ENCODE data around the gene FRMD4A.
"Not testable (repeated sequence)": the region's sequence is repeated elsewhere in the genome, so short reads cannot be mapped to it uniquely, and the experiment has no call there.

The FRMD4A gene

DNA sequence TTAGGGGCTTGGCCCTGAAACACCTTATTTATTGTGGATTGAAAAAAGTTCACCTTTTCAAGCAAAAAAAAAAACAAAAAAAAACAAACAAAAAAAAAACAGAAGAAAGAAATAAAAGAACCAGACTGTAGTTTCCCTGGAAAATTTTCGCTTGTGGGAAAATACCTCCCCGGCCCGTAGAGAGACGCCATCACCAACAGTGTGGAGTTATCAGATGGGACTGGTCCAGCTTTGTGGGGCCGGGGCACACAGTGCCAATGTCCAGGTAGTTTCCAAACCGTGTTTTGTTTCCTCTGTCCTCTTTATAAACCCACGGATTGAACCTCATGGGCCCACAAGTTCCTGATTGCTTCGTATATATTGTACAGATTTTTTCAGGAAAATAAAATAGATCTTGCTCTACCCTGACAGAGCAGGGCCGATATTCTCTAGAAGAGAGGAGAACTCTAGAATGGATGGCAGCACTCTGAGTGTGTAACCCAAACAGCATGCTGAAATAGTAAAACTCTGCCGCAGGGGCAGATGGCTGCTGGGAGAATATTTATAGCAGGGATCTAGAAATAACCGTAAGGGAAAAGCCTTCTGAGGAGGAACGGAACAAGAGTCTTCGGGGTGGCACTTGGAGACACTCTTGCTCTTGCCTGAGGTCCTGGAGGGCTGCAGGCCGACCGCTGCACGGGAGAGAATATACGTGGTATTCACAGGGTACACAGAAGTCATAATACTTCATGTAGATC is 241.0 kb downstream of the FRMD4A start:
- no peak for DNase-seq

GRCh38 chr10:14087566-14087965 is 243.2 kb downstream of the FRMD4A start:
- no peak for DNase-seq

DNA sequence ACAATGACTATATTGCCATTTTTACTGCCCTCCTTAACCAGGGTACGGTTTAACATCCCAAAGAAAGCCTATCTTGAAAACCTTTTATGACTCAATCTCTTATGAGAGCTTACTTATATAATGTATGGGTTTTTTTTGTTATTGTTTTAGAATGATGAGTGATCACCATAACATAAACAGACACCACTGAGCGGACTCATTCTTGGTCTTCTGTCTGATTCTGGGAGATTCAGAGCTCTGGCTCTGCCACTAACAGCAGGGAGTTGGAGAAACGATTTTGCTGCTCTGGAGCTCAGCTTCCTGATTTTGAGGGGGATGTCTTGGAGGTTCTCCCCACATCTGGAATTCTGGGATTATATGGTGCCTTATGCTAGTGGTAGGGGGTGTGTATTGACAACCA is 244.1 kb downstream of the FRMD4A start:
- no peak for DNase-seq

GRCh38 chr10:14084875-14085274 is 245.8 kb downstream of the FRMD4A start:
- DNase-seq: no peak

DNA sequence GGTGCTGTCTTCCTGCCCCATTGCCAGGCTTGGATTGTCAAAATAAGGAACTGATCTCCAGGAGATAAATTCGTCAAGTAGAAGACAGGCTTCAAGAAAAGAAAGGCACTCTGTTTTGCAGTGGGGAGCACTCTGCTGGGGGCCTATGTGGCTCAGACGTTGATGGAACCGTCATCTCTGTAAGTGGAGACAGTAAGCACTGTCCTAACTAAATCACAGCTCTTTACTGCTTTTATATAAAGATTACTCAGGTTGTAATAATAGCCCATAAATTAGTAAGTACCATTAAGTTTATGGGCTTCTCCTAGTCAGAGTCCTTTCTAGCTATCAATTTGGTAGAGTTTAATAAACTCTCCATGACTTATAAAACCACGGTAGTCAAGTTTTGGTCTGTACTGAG is 249.9 kb downstream of the FRMD4A start:
- DNase-seq: no peak

- no peak for DNase-seq
Measured at GRCh38 chr10:14077430-14077829, 253.3 kb downstream of the FRMD4A start.

DNA sequence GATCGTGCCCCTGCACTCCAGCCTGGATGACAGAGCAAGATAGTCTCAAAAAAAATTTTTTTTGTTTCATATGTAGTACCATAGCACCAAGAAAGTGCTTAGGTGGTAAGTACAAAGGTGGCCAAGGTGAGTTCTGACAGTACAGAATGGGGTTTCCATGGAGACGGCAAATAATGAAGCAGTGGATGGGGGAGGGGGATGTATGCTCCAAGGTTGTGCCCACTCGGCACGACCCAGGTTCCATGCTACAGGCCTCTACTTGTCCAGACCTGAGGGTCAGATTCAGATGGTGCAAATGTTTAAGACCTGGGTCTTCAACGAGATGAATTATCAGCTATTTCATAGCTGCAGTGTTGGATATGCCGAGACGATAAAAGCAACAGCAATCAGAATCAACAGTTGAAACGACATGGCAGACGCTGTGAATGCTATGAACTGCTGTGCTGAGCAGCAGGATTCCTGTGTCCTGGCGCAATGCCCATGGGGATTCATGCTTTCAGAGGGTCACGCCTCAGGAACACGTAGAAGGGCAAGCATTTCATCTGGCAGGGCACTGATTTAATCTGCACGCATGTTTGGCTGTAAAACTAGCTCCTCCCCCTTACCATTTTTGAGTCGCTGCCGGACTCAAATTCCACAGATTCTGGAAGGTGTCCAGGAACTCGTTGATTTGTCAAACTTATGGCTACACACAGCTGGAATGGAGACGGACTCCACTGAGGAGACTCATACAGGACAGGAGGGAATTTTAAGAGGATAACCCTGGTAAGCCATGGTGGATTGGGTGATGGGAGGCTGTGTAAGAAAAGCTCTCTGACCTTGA is 256.5 kb downstream of the FRMD4A start:
- no peak for DNase-seq

DNA sequence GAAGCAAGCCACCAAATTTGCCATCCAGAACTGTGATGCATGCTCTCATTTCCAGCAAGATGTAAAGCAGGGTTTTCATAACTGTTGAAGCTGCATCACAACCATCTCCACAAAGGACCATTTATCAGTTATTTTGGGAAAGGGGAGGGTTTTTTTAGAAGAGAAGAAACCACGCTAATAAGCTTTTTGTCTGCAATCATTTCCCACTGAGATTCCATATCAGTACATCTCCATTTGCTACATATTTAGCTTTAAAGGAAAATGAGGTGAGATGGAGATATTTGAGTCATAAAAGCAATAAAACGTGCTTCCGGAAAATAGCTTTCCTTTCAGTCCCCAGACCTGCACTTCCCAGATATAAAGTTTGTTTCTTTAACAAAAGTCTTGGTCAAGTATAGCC is 258.2 kb downstream of the FRMD4A start:
- no peak for DNase-seq

GRCh38 chr10:14071956-14072355 is 258.8 kb downstream of the FRMD4A start:
- no peak for DNase-seq

GRCh38 chr10:14068601-14069250 is 262.0 kb downstream of the FRMD4A start:
- DNase-seq: no peak

DNA sequence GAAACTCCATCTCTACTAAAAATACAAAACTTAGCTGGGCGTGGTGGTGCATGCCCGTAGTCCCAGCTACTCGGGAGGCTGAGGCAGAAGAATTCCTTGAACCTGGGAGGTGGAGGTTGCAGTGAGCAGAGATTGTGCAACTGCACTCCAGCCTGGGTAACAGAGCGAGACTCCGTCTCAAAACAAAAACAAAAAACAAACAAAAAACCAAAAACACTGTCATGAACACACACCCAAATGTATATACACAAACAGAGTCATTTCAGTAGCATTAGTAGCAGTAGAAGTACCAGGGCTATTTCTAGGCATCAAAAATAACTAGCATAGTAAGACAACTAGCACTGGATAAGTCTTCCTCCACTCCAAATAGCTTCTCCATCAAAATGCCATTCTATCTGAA is 263.1 kb downstream of the FRMD4A start:
- not testable (repeated sequence) for DNase-seq

- no peak for DNase-seq
Measured at GRCh38 chr10:14066106-14066505, 264.6 kb downstream of the FRMD4A start.

GRCh38 chr10:14063531-14064285 is 267.0 kb downstream of the FRMD4A start:
- no peak for DNase-seq

DNA sequence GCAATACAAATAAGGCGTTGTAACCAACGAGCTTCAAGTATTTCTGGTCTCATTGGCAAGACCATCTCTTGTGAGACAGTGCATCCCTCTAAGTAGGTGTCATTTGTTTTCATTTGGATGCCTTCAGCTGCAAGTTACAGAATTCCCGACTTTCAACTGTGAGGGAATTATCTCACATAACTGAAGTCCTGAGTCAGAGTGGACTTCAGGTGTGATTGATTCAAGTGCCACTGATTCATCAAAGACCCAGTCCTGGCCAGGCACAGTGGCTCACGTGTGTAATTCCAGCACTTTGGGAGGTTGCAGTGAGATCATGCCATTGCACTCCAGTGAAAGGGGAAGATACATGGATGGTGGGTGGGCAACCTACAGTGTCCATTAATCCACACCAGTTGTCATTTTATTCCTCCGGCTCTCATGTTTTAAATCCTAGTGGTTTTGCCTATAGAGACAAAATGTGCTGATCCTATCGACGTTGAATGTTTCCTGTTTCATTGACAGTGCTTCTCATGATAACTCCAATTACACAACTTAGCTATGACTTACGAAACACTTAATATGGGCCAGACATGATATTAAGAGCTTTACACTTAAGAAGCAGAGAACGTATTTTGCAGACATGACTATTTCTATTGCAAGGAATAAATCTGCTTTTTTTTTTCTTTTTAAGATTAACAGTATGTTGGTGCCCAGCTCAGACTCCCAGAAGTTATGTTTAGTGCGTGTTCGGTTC is 268.0 kb downstream of the FRMD4A start:
- DNase-seq: no peak

GRCh38 chr10:14060320-14061070 is 270.2 kb downstream of the FRMD4A start:
- no peak for DNase-seq

DNA sequence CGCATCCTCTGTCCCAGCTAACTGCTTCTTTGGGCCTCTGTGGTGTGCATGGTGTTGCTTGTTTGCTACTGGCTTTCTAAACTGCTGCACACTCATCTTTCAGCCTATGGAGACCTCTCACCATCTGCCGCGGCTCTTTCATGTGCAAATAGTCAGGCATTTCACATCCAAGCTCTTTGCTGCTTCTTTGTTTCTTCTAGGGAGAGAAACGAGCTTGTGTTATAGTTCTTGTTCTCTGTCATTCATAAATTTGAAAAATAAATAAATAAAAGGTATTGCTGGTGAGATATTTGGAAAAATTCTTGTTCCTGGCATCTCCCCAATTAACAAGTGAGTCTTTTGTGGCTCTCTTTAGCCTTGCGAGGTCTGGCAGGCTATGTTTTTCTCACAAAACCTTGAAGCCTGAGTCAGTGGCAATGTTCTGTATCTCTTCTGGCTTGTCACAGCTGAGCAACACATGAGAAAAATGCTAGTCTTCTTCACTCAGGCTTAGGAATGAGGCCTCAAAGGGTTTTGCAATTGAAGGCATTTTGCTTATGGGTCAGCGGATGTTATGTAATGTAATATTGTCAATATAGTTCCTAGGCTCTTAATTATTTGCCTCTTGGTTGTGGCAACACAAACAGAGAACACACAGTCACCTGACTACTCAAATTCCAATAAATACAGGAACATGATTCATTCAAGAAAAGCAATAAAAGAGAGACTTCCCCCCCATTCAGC is 274.0 kb downstream of the FRMD4A start:
- no peak for DNase-seq

- no peak for DNase-seq
Measured at GRCh38 chr10:14052931-14053330, 277.8 kb downstream of the FRMD4A start.

DNA sequence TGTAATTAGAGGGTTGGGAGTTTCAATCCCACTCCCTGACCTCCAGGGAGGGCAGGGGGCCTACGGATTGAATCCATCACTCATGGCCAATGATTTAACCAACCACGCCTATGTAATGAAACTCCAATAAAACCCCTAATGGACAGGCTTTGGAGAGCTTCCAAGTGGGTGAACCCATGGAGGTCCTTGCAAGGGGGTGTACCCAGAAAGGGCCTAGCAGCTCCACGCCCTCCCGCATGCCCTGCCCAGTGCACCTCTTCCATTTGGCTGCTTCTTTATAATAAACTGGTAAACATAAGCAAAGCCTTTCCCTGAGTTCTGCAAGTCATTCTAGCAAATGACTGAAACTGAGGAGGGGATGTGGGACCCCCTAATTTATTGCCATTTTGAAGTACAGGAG is 280.1 kb downstream of the FRMD4A start:
- no peak for DNase-seq

- DNase-seq: no peak
Measured at GRCh38 chr10:14048930-14049613, 281.7 kb downstream of the FRMD4A start.

- no peak for DNase-seq
Measured at GRCh38 chr10:14047431-14047830, 283.3 kb downstream of the FRMD4A start.

Data from stimulated activated CD4-positive, alpha-beta T cell treated with anti-CD3 and anti-CD28 coated beads, Interleukin-4, amount 100 ng/mL, for 1 hour (primary cell).